Psoas muscle (tissue), 8 donors: Measurements from ENCODE around the gene KDM4C. TPM values are rescaled to one million over a fixed set of nuclear protein-coding genes. Genes with fewer than 3 reads are reported as not detected.

Experiments used
- ATAC-seq, 4 donors: fragments of 200-7000 bp; cut with Tn5 transposase; one replicate each; pipeline ENCODE4 v1.9.1; 2020; ENCODE audit warnings: moderate library complexity in 3 of 4, mild to moderate bottlenecking in 2 of 4
- DNase-seq, 2 donors: peaks; one replicate each; pipeline ENCODE4 v3.0.0-alpha.2; 2020
- H3K27ac ChIP-seq: fragments of 200-600 bp; one replicate; pipeline ENCODE4 v1.8.0; 2022
- H3K27me3 ChIP-seq, 3 donors: fragments of 200-600 bp in 1 of 3; one replicate each; pipeline versions ENCODE4 v1.6.1 to v1.8.0; 2013 to 2022; ENCODE audit warnings: low read length in 2 of 3, mild to moderate bottlenecking in 2 of 3, moderate library complexity in 1 of 3; ENCODE audit not compliant: insufficient read depth in 3 of 3
- H3K36me3 ChIP-seq, 2 donors: fragments of 200-600 bp in 1 of 2; one replicate each; pipeline versions ENCODE4 v1.6.1 to v1.8.0; 2013 to 2022; ENCODE audit warnings: low read depth in 1 of 2, mild to moderate bottlenecking in 1 of 2, moderate library complexity in 1 of 2; ENCODE audit not compliant: insufficient read depth in 1 of 2
- H3K4me1 ChIP-seq: fragments of 200-600 bp; one replicate; pipeline ENCODE4 v1.8.0; 2022
- H3K4me3 ChIP-seq: fragments of 200-600 bp; one replicate; pipeline ENCODE4 v1.8.0; 2022; ENCODE audit warnings: mild to moderate bottlenecking
- H3K9me3 ChIP-seq: fragments of 200-600 bp; one replicate; pipeline ENCODE4 v1.8.0; 2022
- WGBS, 3 donors: extraction: QIAGEN DNeasy Blood & Tissue Kit; methylation state at CpG; one replicate each; pipeline versions ENCODE4 v1.1.6 to v1.1.7; 2013; 5-methylcytosine and 5-hydroxymethylcytosine counted together
- intact Hi-C, 2 donors: fragments of 100-400 bp; cut with DNase I; formaldehyde crosslinking; loops; one replicate each; pipeline versions ENCODE4 v1.11.0 to v1.14.2; 2022
- long read RNA-seq, 2 donors: library from polyadenylated mRNA; unstranded; transcript quantifications; one replicate each; pipeline ENCODE4 v2.0.0, GENCODE V29; 2021
- polyA plus RNA-seq, 3 donors: library from polyadenylated mRNA; stranded (reverse); fragments of 200-250 nt; gene quantifications; one replicate each; pipeline ENCODE4 v1.2.3, GENCODE V29; 2013
- total RNA-seq, 4 donors: library from RNA; stranded (reverse); fragmentation: NEBNext Ultra II Directional in 2 of 4; extraction: Animal tissue kit (Norgen Biotek cat#: 25700) in 2 of 4; gene quantifications; one replicate each; pipeline versions ENCODE4 v1.2.1 to v1.2.4, GENCODE V29; 2021 to 2023
- TF ChIP-seq, protein P1 (sequence below): fragments of 200-600 bp; IDR thresholded peaks from one replicate; pipeline ENCODE4 v1.8.0; 2022; ENCODE audit warnings: antibody characterized with exemption
- donor health status: healthy with polysubstance abuse.
- donor health status: DM: no; HTN: no; CAD: no; lungs with moderate emphysema.
- donor health status: Bipolar disorder and iron deficiency.
- donor health status: healthy.
- donor health status: DM: yes; HTN: yes; CAD: no.
- donor health status: DM: no; HTN: no; CAD: no.
- donor health status: DM: no; HTN: no; CAD: no.
- donor health status: DM: yes; HTN: yes; CAD: no.

The KDM4C gene
- total RNA-seq (10 to 100 TPM; 10.1 to 13.0 (median 12.1) TPM), polyA plus RNA-seq (1 to 10 TPM; 2.7 to 5.9 (median 3.7) TPM)
- long read RNA-seq, donor 1, full-length matches to known transcripts, result 3 of 6 reads
- long read RNA-seq, donor 1, partial matches to known transcripts, result 1 of 6 reads
- long read RNA-seq, donor 1, other reads (novel, unspliced or antisense), result 2 of 6 reads
- long read RNA-seq, donor 2, full-length matches to known transcripts, result 4 of 21 reads
- long read RNA-seq, donor 2, partial matches to known transcripts, result 3 of 21 reads
- long read RNA-seq, donor 2, other reads (novel, unspliced or antisense), result 14 of 21 reads

DNA sequence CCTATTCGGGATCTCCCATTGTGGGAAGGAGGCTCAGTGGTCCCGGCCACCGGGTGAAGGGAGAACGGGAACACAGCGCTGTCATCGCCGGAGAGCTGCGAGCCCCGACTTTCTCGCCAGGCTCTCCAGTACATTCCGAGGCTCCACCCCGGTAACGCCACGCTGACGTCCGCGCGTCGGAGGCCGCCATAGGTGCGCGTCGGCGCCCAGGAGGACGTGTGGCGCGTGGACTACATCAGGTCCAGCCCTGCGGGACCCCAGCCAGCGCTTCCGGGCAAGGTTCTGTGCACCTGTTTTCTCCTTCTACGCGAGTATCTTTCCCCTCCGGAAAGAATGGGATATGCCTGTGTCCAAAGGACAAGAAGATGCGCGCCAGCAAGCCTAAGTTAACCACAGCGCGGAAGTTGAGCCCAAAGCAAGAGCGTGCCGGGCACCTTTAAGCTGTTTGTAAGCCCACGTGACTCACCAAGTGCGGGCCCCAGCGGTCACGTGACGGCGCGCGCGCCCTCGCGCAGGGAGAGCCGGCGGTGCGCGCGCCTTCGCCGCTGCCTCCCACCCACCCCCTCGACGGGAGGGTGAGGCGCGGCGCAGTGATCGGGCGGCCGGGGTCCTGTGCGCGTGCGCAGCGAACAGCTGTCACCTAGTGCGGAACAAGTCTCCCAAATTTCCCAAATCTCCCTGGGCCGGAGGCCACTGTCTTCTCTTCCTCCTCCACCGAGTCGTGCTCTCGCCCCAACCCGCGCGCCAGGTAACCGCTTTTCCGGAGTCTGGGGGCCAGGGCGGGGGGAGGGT is at the start of gene KDM4C:
TSS of gene KDM4C (plus strand) at position 518 of the 792 bp plus-strand sequence. CDS start 35,016 bp downstream, outside the sequence.
- peak within 1 kb of the TSS; percentile 98 for H3K4me3 ChIP-seq
- peak within 1 kb of the TSS; percentile 100 for H3K27ac ChIP-seq
- WGBS, 3 donors, result 0% methylated on average over 74 to 80 of the region's 80 CpGs
- H3K9me3 ChIP-seq, result no peaks in the 10 kb centered on the region
- intact Hi-C loops, result loop anchor here in 1 of 2 donors (10.0 kb wide), 1 partner anchor 53 kb away; no protein-coding TSS in a partner anchor
- H3K36me3 ChIP-seq, result no peaks in the 10 kb centered on the region
- H3K27me3 ChIP-seq, result no peaks in the 10 kb centered on the region
- TF ChIP-seq, protein P1, sequence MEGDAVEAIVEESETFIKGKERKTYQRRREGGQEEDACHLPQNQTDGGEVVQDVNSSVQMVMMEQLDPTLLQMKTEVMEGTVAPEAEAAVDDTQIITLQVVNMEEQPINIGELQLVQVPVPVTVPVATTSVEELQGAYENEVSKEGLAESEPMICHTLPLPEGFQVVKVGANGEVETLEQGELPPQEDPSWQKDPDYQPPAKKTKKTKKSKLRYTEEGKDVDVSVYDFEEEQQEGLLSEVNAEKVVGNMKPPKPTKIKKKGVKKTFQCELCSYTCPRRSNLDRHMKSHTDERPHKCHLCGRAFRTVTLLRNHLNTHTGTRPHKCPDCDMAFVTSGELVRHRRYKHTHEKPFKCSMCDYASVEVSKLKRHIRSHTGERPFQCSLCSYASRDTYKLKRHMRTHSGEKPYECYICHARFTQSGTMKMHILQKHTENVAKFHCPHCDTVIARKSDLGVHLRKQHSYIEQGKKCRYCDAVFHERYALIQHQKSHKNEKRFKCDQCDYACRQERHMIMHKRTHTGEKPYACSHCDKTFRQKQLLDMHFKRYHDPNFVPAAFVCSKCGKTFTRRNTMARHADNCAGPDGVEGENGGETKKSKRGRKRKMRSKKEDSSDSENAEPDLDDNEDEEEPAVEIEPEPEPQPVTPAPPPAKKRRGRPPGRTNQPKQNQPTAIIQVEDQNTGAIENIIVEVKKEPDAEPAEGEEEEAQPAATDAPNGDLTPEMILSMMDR, result no peak
- DNase-seq (peak; percentile 96 to 98), ATAC-seq (peak; percentile 93 to 94 (median 93))
- peaks cover 18% of the 10 kb centered on the region for H3K4me1 ChIP-seq

DNA sequence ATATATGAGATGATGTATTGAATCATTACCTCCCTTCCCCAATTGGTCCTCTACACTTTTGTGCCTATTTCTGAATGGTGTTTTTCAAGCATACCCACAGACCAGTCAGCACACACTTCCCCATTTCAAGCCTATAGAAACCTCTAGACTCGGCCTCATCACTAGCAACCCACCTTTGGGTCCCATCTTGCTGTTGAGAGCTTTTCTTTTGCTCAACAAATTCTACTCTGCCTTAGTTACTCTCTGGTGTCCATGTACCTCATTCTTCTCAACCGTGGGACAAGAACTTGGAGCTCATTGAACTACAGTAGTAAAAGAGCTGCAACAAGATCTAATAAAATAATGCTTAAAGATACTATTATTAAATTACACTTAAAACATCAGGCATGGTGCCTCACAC is 49.0 kb upstream of the KDM4C start:
- H3K4me1 ChIP-seq, result peaks cover 4% of the 10 kb centered on the region
- H3K9me3 ChIP-seq, result no peaks in the 10 kb centered on the region
- TF ChIP-seq, protein P1, result no peak
- no peaks in the 10 kb centered on the region for H3K36me3 ChIP-seq
- intact Hi-C loops, result loop anchor here in 1 of 2 donors (10.0 kb wide), 1 partner anchor 46 kb away; the partner anchor contains the start of gene KDM4C
- DNase-seq (no peak), ATAC-seq (no peak)
- WGBS, 3 donors, result 87 to 93% (median 88%) methylated on average over 2 of the region's 2 CpGs
- no peak overlapping the region for H3K4me3 ChIP-seq
- no peaks in the 10 kb centered on the region for H3K27me3 ChIP-seq
- H3K27ac ChIP-seq, result no peak overlapping the region

DNA sequence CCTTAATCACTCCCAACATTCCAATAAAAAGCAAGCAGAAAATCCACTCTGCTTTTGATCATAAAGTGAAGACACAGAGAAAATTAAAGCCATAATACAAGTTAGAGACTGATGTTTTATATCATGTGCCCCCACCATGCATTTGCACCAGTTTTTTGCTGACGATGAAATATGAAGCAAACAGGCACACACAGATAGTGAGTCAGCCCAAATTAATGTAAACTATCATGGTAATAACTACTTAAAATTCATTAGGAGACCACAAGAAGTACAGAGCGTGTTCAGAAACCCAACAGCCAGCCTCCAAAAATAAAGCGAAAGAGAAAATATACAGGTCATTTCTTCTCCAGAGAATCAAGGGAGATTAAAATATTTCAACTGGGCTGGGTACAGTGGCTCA is 46.4 kb upstream of the KDM4C start:
- Histone ChIP-seq H3K9me3 (no peaks in the 10 kb centered on the region), H3K36me3 (no peaks in the 10 kb centered on the region), H3K27me3 (peaks cover 0 to 5% (median 2%) of the 10 kb centered on the region in 3 donors), H3K4me1 (no peaks in the 10 kb centered on the region), H3K4me3 (no peak overlapping the region), H3K27ac (no peak overlapping the region)
- DNase-seq, result no peak
- 77 to 87% (median 80%) methylated on average over 3 of the region's 3 CpGs for WGBS, 3 donors
- intact Hi-C loops, result no loop called here
- TF ChIP-seq, protein P1, result no peak
- ATAC-seq, result no peak

DNA sequence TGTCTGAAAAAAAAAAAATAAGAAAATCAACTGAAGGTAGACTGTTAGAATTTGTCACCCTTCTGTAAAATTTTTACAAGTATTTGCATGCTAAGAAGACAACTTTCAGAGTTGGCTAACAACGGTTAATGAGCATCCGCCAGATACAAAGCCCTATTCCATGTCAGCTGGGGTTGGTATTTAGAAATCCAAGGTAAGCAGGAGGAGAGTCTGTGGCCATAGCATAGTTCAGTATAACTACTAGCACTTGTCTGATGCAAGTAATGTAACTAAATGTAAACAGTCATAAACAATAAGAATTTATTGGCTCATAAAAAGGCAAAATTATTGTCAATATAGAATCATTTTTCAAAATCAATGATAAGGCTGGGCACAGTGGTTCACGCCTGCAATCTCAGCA is 45.7 kb upstream of the KDM4C start:
- DNase-seq (no peak), ATAC-seq (no peak)
- Histone ChIP-seq H3K36me3 (no peaks in the 10 kb centered on the region), H3K27me3 (peaks cover 0 to 6% (median 5%) of the 10 kb centered on the region in 3 donors), H3K27ac (no peak overlapping the region), H3K4me3 (no peak overlapping the region), H3K9me3 (no peaks in the 10 kb centered on the region), H3K4me1 (no peaks in the 10 kb centered on the region)
- 82 to 85% (median 84%) methylated on average over 3 of the region's 3 CpGs for WGBS, 3 donors
- TF ChIP-seq, protein P1, result no peak
- intact Hi-C loops, result no loop called here
